OCI-M2 (cell line): ENCODE data around the gene ABCC5.
"Not testable (repeated sequence)": the region's sequence is repeated elsewhere in the genome, so short reads cannot be mapped to it uniquely, and the experiment has no call there.

Source experiments
- DNase-seq: peaks from one replicate; lab custom pipeline; 2025; ENCODE audit not compliant: unreplicated experiment; lab: John Stamatoyannopoulos, UW

Gene ABCC5

GRCh38 chr3:184017672-184018423, at the start of gene ABCC5:
Gene ABCC5, minus strand, starts transcription at chr3:184017884. Its CDS starts 3,492 bp downstream, at chr3:184014392.
- peak; percentile 81 for DNase-seq

DNA sequence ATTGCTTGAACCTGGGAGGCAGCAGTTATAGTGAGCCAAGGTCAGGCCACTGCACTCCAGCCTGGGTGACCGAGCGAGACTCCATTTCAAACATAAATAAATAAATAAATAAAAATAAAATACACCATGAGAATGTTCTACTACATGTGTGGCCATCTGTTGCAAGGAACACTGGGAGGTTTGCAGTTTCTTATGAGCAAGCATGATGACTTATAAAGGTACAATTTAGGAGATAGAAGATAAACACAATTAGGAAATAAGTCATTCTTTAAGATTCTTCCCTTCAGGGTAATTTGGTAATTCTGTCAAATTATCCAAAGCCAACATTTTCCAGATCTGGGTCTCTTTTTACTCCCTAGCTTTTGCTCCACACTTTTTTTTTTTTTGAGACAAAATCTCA, 48.5 kb upstream of the ABCC5 start:
- DNase-seq, result no peak

DNA sequence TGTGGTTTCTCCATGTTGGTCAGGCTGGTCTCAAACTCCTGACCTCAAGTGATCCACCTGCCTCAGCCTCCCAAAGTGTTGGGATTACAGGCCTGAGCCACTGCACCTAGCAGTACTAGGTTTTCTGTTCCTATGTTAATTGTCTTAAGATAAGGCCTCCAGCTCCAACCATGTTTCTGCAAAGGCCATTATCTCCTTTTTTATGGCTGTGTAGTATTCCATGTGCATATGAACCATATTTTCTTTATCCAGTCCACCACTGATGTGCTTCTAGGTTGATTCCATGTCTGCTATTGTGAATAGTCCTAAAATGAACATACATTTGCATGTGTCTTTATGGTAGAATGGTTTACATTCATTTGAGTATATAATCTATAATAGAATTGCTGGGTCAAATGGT, 45.0 kb upstream of the ABCC5 start:
- DNase-seq, result no peak

GRCh38 chr3:184059424-184059823, 41.7 kb upstream of the ABCC5 start:
- no peak for DNase-seq

- DNase-seq, result no peak
Measured at GRCh38 chr3:184058029-184058428, 40.3 kb upstream of the ABCC5 start.

DNA sequence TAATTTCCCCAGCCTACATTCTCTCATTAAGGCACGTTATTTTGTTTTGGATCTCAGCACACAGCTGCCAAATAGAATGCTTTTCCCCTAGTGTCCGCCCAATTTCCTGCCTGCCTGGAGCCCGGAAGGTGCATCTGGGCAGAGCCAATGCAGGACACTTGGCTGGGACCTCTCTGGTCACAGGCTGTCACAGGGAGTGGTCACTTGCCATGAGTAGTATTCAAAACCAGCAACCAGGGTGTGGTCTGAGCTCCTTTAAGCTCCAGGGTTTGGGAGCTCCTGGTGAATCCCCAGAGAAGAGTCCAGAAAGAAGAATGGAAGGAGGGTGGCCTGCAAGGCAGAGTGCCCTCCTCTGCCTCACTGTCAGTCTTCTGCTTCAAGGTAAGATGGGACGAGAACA, 35.1 kb upstream of the ABCC5 start, which contains the start of gene HTR3C:
Gene HTR3C, plus strand, starts transcription at position 281 of the 400 bp plus-strand sequence. Its CDS starts 34 bp downstream, at position 315.
- DNase-seq, result no peak

- no peak for DNase-seq
Measured at GRCh38 chr3:184050217-184050847, 32.6 kb upstream of the ABCC5 start.

- no peak for DNase-seq
Measured at GRCh38 chr3:184045995-184046394, 28.3 kb upstream of the ABCC5 start.

DNA sequence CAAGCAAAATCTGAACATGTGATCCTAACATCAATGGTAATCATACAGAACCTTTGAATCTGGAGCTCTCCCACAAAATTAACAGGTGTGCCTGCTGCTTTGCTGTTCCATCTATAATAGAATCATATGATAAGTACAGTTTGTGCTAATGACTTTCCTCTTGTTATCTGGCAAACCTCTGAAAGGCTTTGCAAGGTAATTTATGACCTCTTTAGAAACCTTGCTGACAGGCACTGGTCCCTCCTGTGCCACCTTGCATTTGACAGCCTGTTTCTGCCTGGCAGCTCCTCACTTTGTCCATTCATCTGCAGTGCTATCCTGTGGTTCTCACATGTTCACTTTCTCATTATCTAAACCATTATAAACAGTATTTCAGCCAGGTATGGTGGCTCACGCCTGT, 24.9 kb upstream of the ABCC5 start:
- DNase-seq, result no peak

GRCh38 chr3:184040010-184040409, 22.3 kb upstream of the ABCC5 start:
- DNase-seq, result no peak

GRCh38 chr3:184039414-184039813, 21.7 kb upstream of the ABCC5 start:
- no peak for DNase-seq

GRCh38 chr3:184038307-184038706, 20.6 kb upstream of the ABCC5 start:
- DNase-seq, result not testable (repeated sequence)

- DNase-seq, result no peak
Measured at GRCh38 chr3:184037816-184038215, 20.1 kb upstream of the ABCC5 start.

GRCh38 chr3:184031187-184031792, 13.6 kb upstream of the ABCC5 start, which contains the start of gene HTR3D:
Gene HTR3D, plus strand, starts transcription at chr3:184031742. Its CDS starts 0 bp downstream, at chr3:184031742.
- no peak for DNase-seq

DNA sequence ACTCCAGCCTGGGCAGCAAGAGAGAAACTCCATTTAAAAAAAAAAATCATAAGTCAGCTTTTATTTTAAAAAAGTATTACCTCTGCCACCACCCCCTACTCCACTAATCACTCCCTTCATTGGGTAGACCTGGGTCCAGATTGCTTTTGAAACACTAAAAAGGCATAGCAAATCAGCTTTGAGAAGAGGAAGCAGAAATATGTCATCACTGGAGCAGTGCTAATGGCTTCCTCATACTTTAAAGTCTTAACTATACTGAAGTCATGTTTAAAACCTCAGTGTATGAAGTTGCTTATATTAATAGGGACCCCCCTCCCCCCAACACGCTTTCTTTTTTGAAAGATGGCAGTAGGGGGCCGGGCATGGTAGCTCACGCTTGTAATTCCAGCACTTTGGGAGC, 12.9 kb upstream of the ABCC5 start:
- DNase-seq, result no peak

DNA sequence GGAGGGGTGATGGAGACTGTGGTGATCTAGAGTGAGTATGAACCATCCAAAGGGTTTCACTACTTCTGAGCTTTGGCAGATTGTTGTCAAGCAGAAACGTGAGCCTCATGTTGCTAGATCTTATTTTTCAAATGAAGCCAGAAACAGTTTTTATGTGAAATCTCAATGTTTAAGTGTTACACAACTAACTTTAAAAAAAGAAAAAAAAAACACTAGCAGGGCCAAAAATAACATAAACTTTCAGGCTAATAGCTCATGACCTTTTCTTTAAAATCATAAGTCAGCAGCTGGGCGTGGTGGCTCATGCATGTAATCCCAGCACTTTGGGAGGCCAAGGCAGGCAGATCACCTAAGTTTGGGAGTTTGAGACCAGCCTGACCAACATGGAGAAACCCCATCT, 11.8 kb upstream of the ABCC5 start:
- no peak for DNase-seq

- not testable (repeated sequence) for DNase-seq
Measured at GRCh38 chr3:184028275-184028890, 10.7 kb upstream of the ABCC5 start.

DNA sequence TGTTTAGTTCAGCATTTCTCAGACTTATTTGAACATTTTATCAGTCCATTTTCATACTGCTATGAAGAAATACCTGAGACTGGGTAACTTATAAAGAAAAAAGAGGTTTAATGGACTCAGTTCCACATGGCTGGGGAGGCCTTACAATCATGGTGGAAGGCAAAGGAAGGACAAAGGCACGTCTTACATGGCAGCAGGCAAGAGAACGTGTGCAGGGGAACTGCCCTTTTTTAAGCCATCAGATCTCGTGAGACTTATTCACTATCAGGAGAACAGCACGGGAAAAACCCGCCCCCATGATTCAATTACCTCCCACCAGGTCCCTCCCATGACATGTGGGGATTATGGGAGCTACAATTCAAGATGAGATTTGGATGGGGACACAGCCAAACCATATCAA, 7.6 kb upstream of the ABCC5 start:
- not testable (repeated sequence) for DNase-seq

- no peak for DNase-seq
Measured at GRCh38 chr3:184022323-184022722, 4.6 kb upstream of the ABCC5 start.

- no peak for DNase-seq
Measured at GRCh38 chr3:184018424-184018973, 815 bp upstream of the ABCC5 start.
